CD4-positive, alpha-beta T cell (primary cell): ENCODE measurements around the gene SLC25A26. TPM values are rescaled to one million over a fixed set of nuclear protein-coding genes. Genes with fewer than 3 reads are reported as not detected.

ENCODE experiments used
- ATAC-seq: fragments of 200-7000 bp; cut with Tn5 transposase; one replicate; pipeline ENCODE4 v1.10.0; 2022; ENCODE audit warnings: mild to moderate bottlenecking; ENCODE audit not compliant: poor library complexity
- CTCF ChIA-PET: fragments of 350-600 bp; sonication (Branson Sonifier 250); formaldehyde crosslinking; loops from one replicate; lab custom pipeline; 2021; ENCODE audit warnings: antibody characterized with exemption, inconsistent platforms; lab: Charles Lee
- POLR2A ChIA-PET: fragments of 350-600 bp; sonication (Branson Sonifier 250); formaldehyde crosslinking; loops from one replicate; lab custom pipeline; 2021; ENCODE audit warnings: antibody characterized with exemption, inconsistent platforms; lab: Charles Lee
- DNase-seq, 14 experiments: peaks; one replicate each; pipeline ENCODE4 v3.0.0-alpha.2; 2013 to 2020; ENCODE audit warnings: mixed read lengths in 2 of 14
- H3K27ac ChIP-seq, 2 donors: one replicate each; pipeline versions ENCODE4 v1.5.1 to v1.7.0; 2013; ENCODE audit warnings: low read length in 2 of 2, low read depth in 1 of 2, mild to moderate bottlenecking in 1 of 2
- H3K27me3 ChIP-seq, 2 experiments: 1 replicate in 1 of 2; 2 replicates in 1 of 2; pipeline versions ENCODE4 v1.6.1 to v1.7.0; 2013; ENCODE audit warnings: low read length in 2 of 2, control low read depth in 1 of 2, mild to moderate bottlenecking in 1 of 2, moderate library complexity in 1 of 2; ENCODE audit not compliant: insufficient read depth in 2 of 2, control insufficient read depth in 1 of 2
- H3K36me3 ChIP-seq: one replicate; pipeline ENCODE4 v1.6.1; 2013; ENCODE audit warnings: low read length, control low read depth; ENCODE audit not compliant: insufficient read depth
- H3K4me1 ChIP-seq: one replicate; pipeline ENCODE4 v1.6.1; 2013; ENCODE audit warnings: low read length, control low read depth; ENCODE audit not compliant: insufficient read depth
- H3K4me3 ChIP-seq: one replicate; pipeline ENCODE4 v1.5.1; 2013; ENCODE audit warnings: mild to moderate bottlenecking, low read length, moderate library complexity
- H3K9me3 ChIP-seq, 2 experiments: 1 replicate in 1 of 2; 2 replicates in 1 of 2; pipeline versions ENCODE4 v1.6.1 to v1.7.0; 2013; ENCODE audit warnings: low read length in 2 of 2, mild to moderate bottlenecking in 2 of 2, control low read depth in 1 of 2, moderate library complexity in 1 of 2; ENCODE audit not compliant: control insufficient read depth in 1 of 2, insufficient read depth in 1 of 2
- H3K27ac Mint-ChIP-seq: one replicate; pipeline ENCODE4 v1.8.0; 2020; ENCODE audit warnings: mixed read lengths
- H3K27me3 Mint-ChIP-seq: one replicate; pipeline ENCODE4 v1.8.0; 2021; ENCODE audit warnings: mixed read lengths
- H3K36me3 Mint-ChIP-seq: one replicate; pipeline ENCODE4 v1.8.0; 2021; ENCODE audit warnings: low read depth, mixed read lengths
- H3K4me1 Mint-ChIP-seq: one replicate; pipeline ENCODE4 v1.8.0; 2021; ENCODE audit warnings: low read depth, mixed read lengths
- H3K4me3 Mint-ChIP-seq: one replicate; pipeline ENCODE4 v1.8.0; 2020; ENCODE audit warnings: mild to moderate bottlenecking, mixed read lengths
- H3K9me3 Mint-ChIP-seq: one replicate; pipeline ENCODE4 v1.8.0; 2020; ENCODE audit warnings: mixed read lengths
- CTCF ChIP-seq: fragments of 200-600 bp; IDR thresholded peaks from one replicate; pipeline ENCODE4 v1.8.0; 2022; ENCODE audit warnings: antibody characterized with exemption, mild to moderate bottlenecking
- intact Hi-C, 2 experiments: fragments of 100-400 bp; cut with DNase I in 1 of 2; cut with micrococcal nuclease in 1 of 2; formaldehyde crosslinking; loops; one replicate each; pipeline versions ENCODE4 v1.15.1 to v1.9.0; 2023 to 2025; cut with DNase I, micrococcal nuclease
- total RNA-seq, 174 experiments: library from RNA in 2 of 174; stranded (reverse) in 2 of 174; gene quantifications; one replicate each; pipeline ENCODE4 v1.2.3 and lab custom pipeline; 2021 to 2026

SLC25A26 gene
- total RNA-seq, 2 experiments from 2014 or later, result 26.9 to 30.2 TPM

- H3K9me3 ChIP-seq, result no peaks in the 10 kb centered on the region
- H3K4me3 Mint-ChIP-seq, result no peak overlapping the region
- H3K9me3 Mint-ChIP-seq, result no peaks in the 10 kb centered on the region
- no peaks in the 10 kb centered on the region for H3K27me3 ChIP-seq
- H3K4me1 Mint-ChIP-seq, result no peaks in the 10 kb centered on the region
- no peaks in the 10 kb centered on the region for H3K27me3 Mint-ChIP-seq
- peaks cover 67% of the 10 kb centered on the region for H3K36me3 Mint-ChIP-seq
- H3K27ac Mint-ChIP-seq, result peak overlapping the region; percentile 46
- TF ChIP-seq CTCF, result no peak
- ChIA-PET POLR2A (no interaction called here), CTCF (no interaction called here)
- no peak overlapping the region for H3K27ac ChIP-seq
- ATAC-seq (no peak), DNase-seq (no peak)
- no peak overlapping the region for H3K4me3 ChIP-seq
- intact Hi-C loops, result no loop called here
- no peaks in the 10 kb centered on the region for H3K4me1 ChIP-seq
- peaks cover 11% of the 10 kb centered on the region for H3K36me3 ChIP-seq
Measured at GRCh38 chr3:66370179-66370578, 149.4 kb downstream of the SLC25A26 start.

GRCh38 chr3:66371432-66371831 lies 150.6 kb downstream of the SLC25A26 start:
- CTCF ChIA-PET, result no interaction called here
- POLR2A ChIA-PET, result no interaction called here
- no peaks in the 10 kb centered on the region for H3K27me3 ChIP-seq
- peaks cover 17% of the 10 kb centered on the region for H3K36me3 ChIP-seq
- no peaks in the 10 kb centered on the region for H3K9me3 Mint-ChIP-seq
- no peak overlapping the region for H3K4me3 Mint-ChIP-seq
- no peak for TF ChIP-seq CTCF
- H3K36me3 Mint-ChIP-seq, result peaks cover 77% of the 10 kb centered on the region
- intact Hi-C loops, result no loop called here
- no peak overlapping the region for H3K4me3 ChIP-seq
- no peak overlapping the region for H3K27ac ChIP-seq
- H3K4me1 ChIP-seq, result no peaks in the 10 kb centered on the region
- no peaks in the 10 kb centered on the region for H3K27me3 Mint-ChIP-seq
- no peak for ATAC-seq
- H3K9me3 ChIP-seq, result no peaks in the 10 kb centered on the region
- DNase-seq, result no peak
- H3K27ac Mint-ChIP-seq, result peak overlapping the region; percentile 46
- H3K4me1 Mint-ChIP-seq, result no peaks in the 10 kb centered on the region

GRCh38 chr3:66372681-66373350 lies 152.0 kb downstream of the SLC25A26 start:
- Mint-ChIP-seq H3K27ac (peak overlapping the region; percentile 13), H3K36me3 (peaks cover 88% of the 10 kb centered on the region), H3K4me3 (no peak overlapping the region), H3K4me1 (peaks cover 11% of the 10 kb centered on the region), H3K27me3 (no peaks in the 10 kb centered on the region), H3K9me3 (no peaks in the 10 kb centered on the region)
- ChIA-PET CTCF (interaction anchor here (1.0 to 2.2 kb wide), 5 partner anchors 71 to 119 kb away, joined by 3 to 16 read pairs (median 6); no protein-coding TSS in a partner anchor), POLR2A (interaction anchor here (0.7 kb wide), 1 partner anchor 96 kb away, joined by 3 read pairs; no protein-coding TSS in a partner anchor)
- TF ChIP-seq CTCF, result peak; percentile 17
- Histone ChIP-seq H3K4me3 (no peak overlapping the region), H3K27me3 (no peaks in the 10 kb centered on the region), H3K27ac (no peak overlapping the region), H3K4me1 (peaks cover 9% of the 10 kb centered on the region), H3K9me3 (no peaks in the 10 kb centered on the region), H3K36me3 (peaks cover 26% of the 10 kb centered on the region)
- ATAC-seq (peak; percentile 70), DNase-seq (peak; percentile 21 to 67 (median 46))
- intact Hi-C loops, result loop anchor here in 1 of 2 experiments (1.0 kb wide), 1 partner anchor 97 kb away; no protein-coding TSS in a partner anchor
